ENCODE data around the gene HSPA12B.

HSPA12B gene

DNA sequence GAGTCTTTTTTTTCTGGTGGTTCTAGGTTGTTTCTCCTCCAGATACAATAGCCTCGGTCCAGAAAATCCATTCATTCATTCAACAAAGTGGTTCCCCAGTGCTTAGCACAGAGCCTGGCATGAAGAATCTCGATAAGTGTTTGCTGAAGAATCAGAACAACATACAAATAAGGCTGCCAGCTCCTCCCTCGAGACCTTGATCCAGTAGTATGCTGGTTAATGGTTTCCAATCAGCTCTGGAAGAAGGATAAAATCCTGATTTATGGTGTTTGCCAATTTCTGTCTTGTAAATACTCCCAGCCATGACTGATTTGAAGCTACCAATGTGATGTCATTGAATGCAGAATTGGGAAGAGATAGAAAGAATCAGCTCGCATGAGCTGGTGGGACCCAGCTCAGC lies 3.3 kb downstream of the HSPA12B start:
- CTCF ChIA-PET = interaction anchor here (0.9 kb wide), 1 partner anchor 14 kb away, joined by 4 read pairs; no protein-coding TSS in a partner anchor
- no peak overlapping the region for H3K27ac ChIP-seq
- TF ChIP-seq, protein P1, sequence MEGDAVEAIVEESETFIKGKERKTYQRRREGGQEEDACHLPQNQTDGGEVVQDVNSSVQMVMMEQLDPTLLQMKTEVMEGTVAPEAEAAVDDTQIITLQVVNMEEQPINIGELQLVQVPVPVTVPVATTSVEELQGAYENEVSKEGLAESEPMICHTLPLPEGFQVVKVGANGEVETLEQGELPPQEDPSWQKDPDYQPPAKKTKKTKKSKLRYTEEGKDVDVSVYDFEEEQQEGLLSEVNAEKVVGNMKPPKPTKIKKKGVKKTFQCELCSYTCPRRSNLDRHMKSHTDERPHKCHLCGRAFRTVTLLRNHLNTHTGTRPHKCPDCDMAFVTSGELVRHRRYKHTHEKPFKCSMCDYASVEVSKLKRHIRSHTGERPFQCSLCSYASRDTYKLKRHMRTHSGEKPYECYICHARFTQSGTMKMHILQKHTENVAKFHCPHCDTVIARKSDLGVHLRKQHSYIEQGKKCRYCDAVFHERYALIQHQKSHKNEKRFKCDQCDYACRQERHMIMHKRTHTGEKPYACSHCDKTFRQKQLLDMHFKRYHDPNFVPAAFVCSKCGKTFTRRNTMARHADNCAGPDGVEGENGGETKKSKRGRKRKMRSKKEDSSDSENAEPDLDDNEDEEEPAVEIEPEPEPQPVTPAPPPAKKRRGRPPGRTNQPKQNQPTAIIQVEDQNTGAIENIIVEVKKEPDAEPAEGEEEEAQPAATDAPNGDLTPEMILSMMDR (conservative IDR thresholded peaks at IDR 0.05; ENCODE audit: low read depth) = no peak
- POLR2A ChIA-PET (ENCODE audit: low non-redundant PET) = no interaction called here
- no peak for DNase-seq (ENCODE audit: low spot score)

DNA sequence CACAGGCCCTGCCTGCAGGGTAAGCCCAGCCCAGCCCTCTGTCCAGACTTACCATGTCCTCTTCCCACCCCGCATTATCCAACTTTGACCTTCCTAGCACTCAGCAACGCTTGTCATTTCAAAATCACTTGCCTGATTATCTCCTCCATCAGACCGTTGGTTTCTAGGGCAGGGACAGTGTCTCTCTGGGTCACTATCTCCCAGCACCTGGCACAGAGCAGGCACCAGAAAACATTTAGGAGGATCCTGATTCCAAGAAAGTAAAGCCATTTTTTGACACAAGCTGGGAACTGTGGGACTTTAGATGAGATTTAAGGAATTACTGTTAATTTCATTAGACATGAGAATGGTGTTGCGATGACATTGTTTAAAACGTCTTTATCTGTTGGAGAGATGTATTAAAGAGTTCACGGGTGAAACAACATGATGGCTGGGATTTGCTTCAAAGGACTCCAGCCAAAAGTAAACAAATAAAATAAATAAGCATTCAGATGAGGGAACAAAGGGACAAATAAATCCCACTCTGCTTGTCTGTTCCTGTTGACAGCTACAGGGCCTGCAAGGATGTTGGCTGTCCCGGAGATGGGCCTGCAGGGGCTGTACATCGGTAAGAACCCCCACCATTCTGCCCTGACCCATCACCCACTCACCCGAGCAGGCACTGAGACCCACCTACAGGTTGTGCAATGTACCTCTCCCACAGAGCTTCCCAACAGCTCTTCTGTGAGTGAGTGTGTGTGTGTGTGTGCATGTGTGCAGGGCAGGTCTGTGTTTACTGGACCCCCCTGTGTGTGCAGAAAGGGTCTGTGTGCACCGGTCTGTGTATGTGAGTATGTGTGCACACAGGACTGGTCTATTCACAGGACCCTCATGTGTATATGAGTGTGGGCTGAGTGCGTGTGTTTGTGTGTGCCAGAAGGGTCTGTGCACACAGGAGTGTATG lies 5.9 kb downstream of the HSPA12B start:
- TF ChIP-seq, protein P1 (conservative IDR thresholded peaks at IDR 0.05; ENCODE audit: low read depth) = no peak
- DNase-seq (ENCODE audit: low spot score) = no peak
- ChIA-PET POLR2A (ENCODE audit: low non-redundant PET) (no interaction called here), CTCF (interaction anchor here (0.5 to 2.4 kb wide), 4 partner anchors 11 to 818 kb away, joined by 3 to 7 read pairs (median 4); partner anchors contain the start of gene ADISSP)
- no peak overlapping the region for H3K27ac ChIP-seq

DNA sequence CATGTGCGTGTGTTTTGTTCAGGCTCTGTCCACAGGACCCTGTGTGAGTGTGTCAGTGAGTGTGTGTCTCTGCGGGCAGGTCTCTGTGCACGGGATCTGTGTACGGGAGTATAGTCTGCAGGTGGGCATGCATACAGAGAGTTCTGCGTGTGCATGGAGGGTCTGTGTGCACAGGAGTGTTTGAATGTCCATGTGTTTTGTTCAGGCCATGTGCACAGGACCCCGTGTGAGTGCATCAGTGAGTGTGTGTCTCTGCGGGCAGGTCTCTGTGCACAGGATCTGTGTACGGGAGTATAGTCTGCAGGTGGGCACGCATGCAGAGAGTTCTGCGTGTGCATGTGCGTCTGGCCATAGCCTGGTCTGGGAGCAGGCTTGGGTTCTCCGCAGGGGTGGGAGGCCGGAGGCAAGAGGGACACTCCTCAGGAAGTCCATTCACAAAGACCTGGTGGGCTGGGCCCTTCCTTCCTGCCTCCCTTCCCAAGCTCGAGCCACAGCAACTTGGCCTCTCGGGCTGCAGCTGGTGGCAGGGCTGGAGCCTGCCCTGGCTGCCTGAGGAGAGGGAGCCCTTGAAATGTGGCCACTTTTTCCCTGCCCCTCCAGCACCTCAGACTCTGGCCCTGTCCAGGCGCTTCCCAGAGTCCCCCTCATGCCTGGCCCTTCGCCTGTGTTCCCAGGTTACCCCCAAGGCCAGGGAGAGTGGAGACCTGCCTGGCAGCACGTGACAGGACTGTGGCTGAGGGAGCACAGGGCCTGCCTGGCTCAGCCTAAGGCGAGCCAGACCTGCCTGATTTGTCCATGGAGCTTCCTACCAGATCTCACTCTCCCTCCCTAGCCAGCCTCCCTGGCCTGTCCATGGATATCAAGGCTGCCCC lies 6.8 kb downstream of the HSPA12B start:
- H3K27ac ChIP-seq = no peak overlapping the region
- ChIA-PET CTCF (no interaction called here), POLR2A (ENCODE audit: low non-redundant PET) (no interaction called here)
- TF ChIP-seq, protein P1 (conservative IDR thresholded peaks at IDR 0.05; ENCODE audit: low read depth) = no peak
- DNase-seq (ENCODE audit: low spot score) = no peak

DNA sequence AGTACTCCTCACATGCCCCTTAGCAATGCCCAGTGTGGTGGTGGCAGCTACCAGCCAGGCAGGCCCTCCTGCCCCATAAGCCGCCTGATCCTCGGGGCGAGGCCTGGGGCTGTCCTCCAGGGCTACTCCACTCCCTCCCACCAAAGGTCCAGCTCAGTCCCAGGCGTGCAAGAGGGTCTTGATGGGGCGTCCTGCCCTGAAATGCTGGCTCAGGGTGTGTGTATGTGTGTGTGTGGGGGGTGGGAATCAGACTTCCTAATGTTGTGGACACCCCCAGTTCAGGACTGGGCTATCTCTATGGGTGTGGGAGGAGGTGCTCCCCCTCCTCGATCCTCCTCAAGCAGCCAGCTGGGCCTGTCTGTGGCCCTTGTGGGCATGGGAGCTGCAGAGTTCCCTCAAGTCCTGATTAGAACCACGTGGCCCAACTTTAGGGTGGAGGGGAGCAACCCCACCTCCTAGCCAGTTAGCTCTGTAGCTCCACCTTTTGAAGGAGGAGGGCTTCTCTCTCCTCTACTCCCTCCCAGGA lies 7.5 kb downstream of the HSPA12B start:
- ChIA-PET CTCF (interaction anchor here (0.6 to 1.5 kb wide), 3 partner anchors 13 to 64 kb away, joined by 3 to 4 read pairs (median 4); no protein-coding TSS in a partner anchor), POLR2A (ENCODE audit: low non-redundant PET) (no interaction called here)
- TF ChIP-seq, protein P1 (conservative IDR thresholded peaks at IDR 0.05; ENCODE audit: low read depth) = no peak
- H3K27ac ChIP-seq = no peak overlapping the region
- no peak for DNase-seq (ENCODE audit: low spot score)

DNA sequence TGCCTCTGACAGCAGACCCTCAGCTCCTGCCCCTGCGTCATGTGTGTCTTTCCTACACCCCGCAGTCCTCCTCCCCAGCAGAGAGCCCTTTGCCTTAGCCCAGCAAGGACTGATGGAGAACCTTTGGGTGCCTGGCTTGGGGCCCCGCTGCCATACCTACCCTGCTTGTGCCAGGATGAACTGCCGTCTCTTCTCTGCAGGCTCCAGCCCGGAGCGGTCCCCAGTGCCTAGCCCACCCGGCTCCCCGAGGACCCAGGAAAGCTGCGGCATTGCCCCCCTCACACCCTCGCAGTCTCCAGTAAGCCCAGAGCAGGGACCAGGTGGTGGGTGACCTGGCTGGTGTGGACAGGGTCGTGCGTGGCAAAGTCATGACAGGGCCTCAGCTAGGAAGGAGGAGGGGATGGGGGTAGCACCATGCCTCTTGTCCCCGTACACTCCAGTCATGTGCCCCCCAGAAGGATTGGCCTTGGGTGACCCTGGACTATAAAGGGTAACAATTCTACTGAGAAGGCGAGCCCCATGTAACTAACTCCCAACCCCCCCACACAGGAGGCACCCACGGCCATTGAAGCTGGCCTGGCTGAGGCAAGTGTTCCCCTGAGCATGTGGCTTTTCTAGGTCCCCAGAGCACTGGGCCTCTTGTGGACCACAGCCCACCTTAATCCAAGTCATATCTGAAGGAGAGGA lies 8.3 kb downstream of the HSPA12B start:
- ChIA-PET POLR2A (ENCODE audit: low non-redundant PET) (no interaction called here), CTCF (interaction anchor here (1.1 to 1.5 kb wide), 2 partner anchors 12 to 14 kb away, joined by 4 read pairs; no protein-coding TSS in a partner anchor)
- no peak for DNase-seq (ENCODE audit: low spot score)
- TF ChIP-seq, protein P1 (conservative IDR thresholded peaks at IDR 0.05; ENCODE audit: low read depth) = no peak
- no peak overlapping the region for H3K27ac ChIP-seq

Data from RWPE1 (cell line).